Endothelial cell of hepatic sinusoid (primary cell): ENCODE measurements around the gene VTI1A.

Experiments used
- in situ Hi-C: cut with HindIII; loops from 2 replicates; pipeline ENCODE4 v1.10.0; 2017; ENCODE audit warnings: low sequenced_read_pairs

The VTI1A gene

GRCh38 chr10:112821038-112821437, 374.0 kb downstream of the VTI1A start:
- in situ Hi-C loops, result no loop called here

- in situ Hi-C loops, result no loop called here
Observed at GRCh38 chr10:112821663-112822062, 374.6 kb downstream of the VTI1A start.

GRCh38 chr10:112823007-112823406, 376.0 kb downstream of the VTI1A start:
- in situ Hi-C loops, result no loop called here

GRCh38 chr10:112823604-112824003, 376.6 kb downstream of the VTI1A start:
- in situ Hi-C loops, result no loop called here

GRCh38 chr10:112826018-112826697, 379.1 kb downstream of the VTI1A start:
- in situ Hi-C loops, result no loop called here

- in situ Hi-C loops, result no loop called here
Observed at GRCh38 chr10:112827086-112827485, 380.1 kb downstream of the VTI1A start.

- in situ Hi-C loops, result no loop called here
Observed at GRCh38 chr10:112827951-112828350, 380.9 kb downstream of the VTI1A start.

- in situ Hi-C loops, result loop anchor here (5.0 kb wide), 1 partner anchor 35 kb away; no protein-coding TSS in a partner anchor
Observed at GRCh38 chr10:112831859-112832258, 384.8 kb downstream of the VTI1A start.

GRCh38 chr10:112832361-112832878, 385.4 kb downstream of the VTI1A start:
- in situ Hi-C loops, result loop anchor here (5.0 kb wide), 1 partner anchor 35 kb away; no protein-coding TSS in a partner anchor

GRCh38 chr10:112832959-112833358, 385.9 kb downstream of the VTI1A start:
- in situ Hi-C loops, result loop anchor here (5.0 kb wide), 1 partner anchor 36 kb away; no protein-coding TSS in a partner anchor

- in situ Hi-C loops, result loop anchor here (5.0 kb wide), 1 partner anchor 37 kb away; no protein-coding TSS in a partner anchor
Observed at GRCh38 chr10:112834751-112835181, 387.8 kb downstream of the VTI1A start.

- in situ Hi-C loops, result no loop called here
Observed at GRCh38 chr10:112835217-112835715, 388.3 kb downstream of the VTI1A start.

GRCh38 chr10:112835944-112836451, 389.0 kb downstream of the VTI1A start:
- in situ Hi-C loops, result no loop called here

- in situ Hi-C loops, result no loop called here
Observed at GRCh38 chr10:112838784-112839481, 391.9 kb downstream of the VTI1A start.

- in situ Hi-C loops, result no loop called here
Observed at GRCh38 chr10:112839928-112840654, 393.1 kb downstream of the VTI1A start.

GRCh38 chr10:112841549-112841948, 394.5 kb downstream of the VTI1A start:
- in situ Hi-C loops, result no loop called here

- in situ Hi-C loops, result no loop called here
Observed at GRCh38 chr10:112842832-112843360, 395.9 kb downstream of the VTI1A start.

- in situ Hi-C loops, result no loop called here
Observed at GRCh38 chr10:112843623-112844022, 396.6 kb downstream of the VTI1A start.

- in situ Hi-C loops, result no loop called here
Observed at GRCh38 chr10:112844681-112845544, 397.9 kb downstream of the VTI1A start.

- in situ Hi-C loops, result no loop called here
Observed at GRCh38 chr10:112847778-112848177, 400.8 kb downstream of the VTI1A start.
